Dermis blood vessel endothelial cell (primary cell): ENCODE data around the gene PKNOX1. TPM values are rescaled to one million over a fixed set of nuclear protein-coding genes. Genes with fewer than 3 reads are reported as not detected.
"Not testable (repeated sequence)": the region's sequence is repeated elsewhere in the genome, so short reads cannot be mapped to it uniquely, and the experiment has no call there.

Experiments
- DNase-seq: peaks from one replicate; pipeline ENCODE4 v3.0.0; 2010
- total RNA-seq: library from RNA; depleted of rRNA; stranded (reverse); fragments of >200 nt; gene quantifications from 2 replicates; pipeline ENCODE4 v1.2.3, GENCODE V29; 2014

Gene PKNOX1
- total RNA-seq, 1 donor from 2014 or later, result 7.8 TPM

GRCh38 chr21:42986125-42986783 lies 11.9 kb downstream of the PKNOX1 start:
- no peak for DNase-seq

DNA sequence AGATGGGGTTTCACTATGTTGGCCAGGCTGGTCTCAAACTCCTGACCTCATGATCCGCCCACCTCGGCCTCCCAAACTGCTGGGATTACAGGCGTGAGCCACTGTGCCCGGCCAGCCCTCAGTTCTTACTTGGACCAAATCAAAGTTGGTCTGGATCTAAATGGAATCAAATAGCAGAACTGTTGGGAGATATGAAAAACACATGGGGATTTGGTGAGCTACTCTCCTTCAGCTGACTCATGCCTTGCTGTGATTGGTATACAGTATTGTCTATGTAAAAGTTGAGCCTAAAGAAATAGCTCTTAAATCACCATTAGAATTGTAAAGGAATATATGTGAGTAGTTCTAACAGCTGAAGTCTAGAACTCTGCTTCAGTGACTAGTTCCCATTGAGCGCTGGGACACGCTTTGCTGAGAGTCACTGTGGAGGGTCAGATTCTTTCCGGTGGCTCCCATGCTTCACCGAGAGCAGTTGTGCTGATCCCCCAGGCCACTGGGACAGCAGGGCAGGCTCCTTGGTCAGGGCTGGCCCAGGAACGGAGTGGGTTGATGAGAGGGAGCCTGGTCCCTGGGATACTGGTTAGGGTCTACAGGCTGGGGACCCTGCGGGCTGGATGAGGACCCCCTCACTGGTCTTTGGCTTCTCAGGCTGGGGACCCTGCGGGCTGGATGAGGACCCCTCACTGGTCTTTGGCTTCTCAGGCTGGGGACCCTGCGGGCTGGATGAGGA lies 14.0 kb downstream of the PKNOX1 start:
- DNase-seq, result no peak

DNA sequence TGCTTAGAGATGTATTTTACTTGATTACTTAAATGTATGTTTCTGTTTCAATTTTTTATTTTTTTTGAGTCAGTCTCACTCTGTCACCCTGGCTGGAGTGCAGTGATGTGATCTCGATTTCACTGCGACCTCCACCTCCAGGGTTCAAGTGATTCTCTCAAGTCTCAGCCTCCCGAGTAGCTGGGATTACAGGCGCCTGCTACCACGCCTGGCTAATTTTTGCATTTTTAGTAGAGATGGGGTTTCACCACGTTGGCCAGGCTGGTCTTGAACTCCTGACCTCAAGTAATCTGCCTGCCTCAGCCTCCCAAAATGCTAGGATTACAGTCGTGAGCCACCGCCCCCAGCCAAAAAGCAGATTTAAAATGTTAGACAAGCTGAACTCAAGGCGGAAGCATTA lies 15.0 kb downstream of the PKNOX1 start:
- not testable (repeated sequence) for DNase-seq

DNA sequence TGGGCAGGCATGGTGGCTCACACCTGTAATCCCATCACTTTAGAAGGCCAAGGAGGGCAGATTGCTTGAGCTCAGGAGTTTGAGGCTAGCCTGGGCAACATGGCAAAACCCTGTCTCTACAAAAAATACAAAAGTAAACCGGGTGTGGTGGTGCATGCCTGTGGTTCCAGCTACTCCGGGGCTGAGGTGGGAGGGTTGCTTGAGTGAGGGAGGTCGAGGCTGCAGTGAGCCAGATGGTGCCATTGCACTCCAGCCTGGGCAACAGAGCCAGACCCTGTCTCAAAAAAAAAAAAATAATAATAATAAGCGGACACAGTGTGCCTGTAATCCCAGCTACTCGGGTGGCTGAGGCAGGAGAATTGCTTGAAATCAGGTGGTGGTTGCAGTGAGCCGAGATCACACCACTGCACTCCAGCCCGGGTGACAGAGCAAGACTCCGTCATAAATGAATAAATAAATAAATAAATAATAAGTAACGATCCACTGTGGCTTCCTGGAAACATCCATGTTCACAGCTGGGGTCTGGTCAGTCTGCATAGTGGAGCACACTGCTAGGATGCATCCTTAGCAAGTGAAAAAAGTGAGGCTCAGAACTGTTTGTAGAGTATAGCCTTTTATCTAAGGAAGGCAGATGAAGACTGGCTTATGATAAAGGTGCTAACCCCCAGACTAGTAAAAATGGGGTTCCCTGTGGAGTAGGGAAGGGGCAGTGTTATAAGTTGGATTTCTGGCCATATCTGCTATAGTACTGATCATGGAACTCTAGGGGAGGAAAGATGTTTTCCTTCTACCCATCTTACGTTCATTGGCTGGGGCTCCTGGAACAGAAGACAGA lies 15.7 kb downstream of the PKNOX1 start:
- DNase-seq, result no peak

DNA sequence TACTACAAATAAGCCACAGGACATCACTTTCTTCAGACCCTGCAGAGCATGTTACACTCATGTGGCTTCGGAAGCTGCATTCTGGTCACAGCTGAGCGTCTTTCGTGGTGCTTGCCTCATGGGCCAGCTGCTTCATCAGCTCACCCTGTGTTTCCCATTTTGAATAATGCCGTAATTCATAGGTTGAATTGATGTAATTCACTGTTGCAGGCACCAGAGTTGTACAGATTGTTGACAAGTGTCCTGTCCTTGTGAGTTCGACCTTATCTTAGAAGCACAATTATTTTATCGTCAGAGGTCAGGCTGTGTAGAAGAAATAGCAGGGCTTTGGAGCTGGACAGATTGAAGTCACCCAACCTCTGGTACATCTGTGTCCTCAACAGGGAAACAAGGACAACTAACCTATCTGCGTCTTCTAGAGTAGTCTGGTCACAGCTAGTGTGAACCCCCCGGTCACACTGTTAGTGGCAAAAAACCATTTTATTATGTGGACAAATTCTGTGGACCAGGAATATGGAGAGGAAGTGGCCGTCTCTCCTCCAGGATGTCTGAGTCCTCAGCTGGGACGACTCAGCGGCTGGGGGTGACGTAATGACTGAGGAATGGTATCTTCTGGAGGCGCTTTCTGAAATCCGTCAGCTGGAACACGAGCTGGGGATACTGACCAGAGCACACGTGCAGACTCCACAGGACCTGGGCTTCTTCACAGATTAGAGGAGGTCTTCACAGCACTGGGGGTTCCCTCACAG lies 17.8 kb downstream of the PKNOX1 start:
- peak; percentile 85 for DNase-seq

DNA sequence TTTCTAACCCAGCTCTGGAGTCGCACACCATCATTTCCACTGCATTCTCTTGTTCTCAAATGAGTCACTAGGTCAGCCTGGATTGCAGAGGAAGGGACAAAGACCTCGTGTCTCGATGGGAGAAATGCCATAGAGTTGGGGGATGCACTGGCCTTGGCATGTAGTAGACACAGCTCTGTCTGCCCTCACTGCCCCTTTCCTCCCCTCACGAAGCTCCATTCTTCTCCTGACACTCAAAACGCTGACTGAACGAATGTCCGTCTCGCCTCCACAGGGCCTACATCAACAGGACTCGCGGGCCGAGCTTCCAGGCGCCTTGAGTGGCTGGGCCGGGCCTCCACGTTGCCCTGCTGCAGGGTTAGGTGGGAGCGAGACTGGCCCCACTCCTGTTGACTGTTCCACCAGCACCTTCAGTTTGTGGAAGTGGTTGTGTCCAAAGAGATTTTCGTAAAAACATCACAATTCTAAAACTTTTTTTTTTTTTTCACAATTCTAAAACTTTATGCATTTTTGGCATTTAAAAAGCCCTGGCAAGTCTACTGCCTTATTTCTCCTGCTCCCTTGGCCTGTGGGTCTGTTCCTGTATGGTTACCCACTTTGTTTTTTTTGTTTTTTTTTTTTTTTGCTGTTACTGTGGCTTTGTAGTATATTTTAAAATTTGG lies 18.8 kb downstream of the PKNOX1 start:
- DNase-seq, result peak; percentile 39

GRCh38 chr21:42997053-42997452 lies 22.7 kb downstream of the PKNOX1 start:
- DNase-seq, result no peak

- not testable (repeated sequence) for DNase-seq
These were observed 23.6 kb downstream of the PKNOX1 start for GRCh38 chr21:42997983-42998382.

- DNase-seq, result not testable (repeated sequence)
These were observed 24.8 kb downstream of the PKNOX1 start for GRCh38 chr21:42999152-42999551.

GRCh38 chr21:43000041-43000440 lies 25.7 kb downstream of the PKNOX1 start:
- DNase-seq, result not testable (repeated sequence)

DNA sequence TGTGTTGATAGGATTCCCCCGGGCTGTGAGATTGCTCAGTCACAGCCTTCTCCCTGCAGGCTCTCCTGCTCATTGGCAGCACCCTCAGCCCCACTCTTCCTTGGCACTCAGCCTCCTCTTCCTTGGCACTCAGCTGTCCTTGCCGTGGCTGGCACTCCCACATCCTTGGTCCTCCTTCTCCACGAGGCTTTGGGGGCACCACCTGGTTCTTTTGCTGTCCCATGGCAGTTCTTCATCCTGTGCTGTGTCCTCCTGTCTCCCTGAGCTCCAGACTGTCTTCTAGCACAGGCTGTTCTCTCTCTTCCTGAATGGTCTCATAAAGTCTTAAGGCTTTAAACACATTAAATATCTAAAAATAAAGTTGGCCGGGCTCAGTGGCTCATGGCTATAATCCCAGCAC lies 27.0 kb downstream of the PKNOX1 start:
- no peak for DNase-seq

DNA sequence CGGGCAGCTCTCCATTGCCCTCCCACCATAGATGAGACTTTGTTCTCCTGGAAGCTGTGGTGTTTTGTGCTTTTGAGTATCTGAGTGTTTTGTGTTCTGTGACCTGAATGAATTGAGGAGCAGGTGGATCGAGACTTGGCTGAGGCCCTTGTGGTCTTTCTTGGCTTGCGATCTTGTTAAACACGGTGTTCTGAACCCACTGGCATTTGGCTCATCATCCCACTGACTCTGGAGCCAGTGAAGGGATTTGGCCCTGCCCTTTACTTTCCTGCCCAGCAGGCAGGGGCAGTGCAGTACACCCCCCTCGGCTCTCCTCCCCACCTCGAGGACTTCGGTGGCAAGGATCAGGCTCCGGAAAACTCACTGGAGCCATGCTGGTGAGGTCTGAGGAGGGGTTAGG lies 30.6 kb downstream of the PKNOX1 start:
- no peak for DNase-seq

- no peak for DNase-seq
These were observed 31.3 kb downstream of the PKNOX1 start for GRCh38 chr21:43005635-43006034.

DNA sequence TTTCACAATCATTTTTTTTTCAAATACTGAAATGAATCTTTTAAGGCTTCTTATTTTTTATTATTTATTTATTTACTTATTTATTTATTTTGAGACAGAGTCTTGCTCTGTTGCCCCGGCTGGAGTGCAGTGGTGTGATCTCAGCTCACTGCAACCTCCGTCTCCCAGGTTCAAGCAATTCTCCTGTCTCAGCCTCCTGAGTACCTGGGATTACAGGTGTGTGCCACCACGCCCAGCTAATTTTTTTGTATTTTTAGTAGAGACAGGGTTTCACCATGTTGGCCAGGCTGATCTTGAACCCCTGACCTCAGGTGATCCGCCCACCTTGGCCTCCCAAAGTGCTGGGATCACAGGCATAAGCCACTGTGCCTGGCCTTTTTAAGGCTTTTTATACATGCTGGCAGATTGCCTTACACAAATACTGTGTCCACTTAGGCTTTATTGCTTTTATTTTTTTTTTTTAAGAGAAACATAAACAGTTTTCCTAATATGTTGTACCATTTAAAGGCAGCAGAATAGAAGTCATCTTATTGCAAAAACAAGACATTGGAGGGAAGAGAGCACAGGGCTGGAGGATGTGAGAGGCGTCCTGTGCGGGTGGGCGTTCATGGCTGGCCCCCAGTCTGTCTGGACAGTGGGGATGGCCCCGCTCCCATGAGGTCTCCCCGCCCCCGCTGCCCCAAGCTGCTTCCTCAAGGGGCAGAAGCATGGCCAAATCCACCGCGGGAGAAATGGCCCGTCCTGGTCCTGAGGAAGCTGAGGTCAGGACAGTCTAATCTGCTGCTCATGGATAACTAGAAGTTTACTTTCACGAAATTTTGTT lies 31.9 kb downstream of the PKNOX1 start:
- not testable (repeated sequence) for DNase-seq

DNA sequence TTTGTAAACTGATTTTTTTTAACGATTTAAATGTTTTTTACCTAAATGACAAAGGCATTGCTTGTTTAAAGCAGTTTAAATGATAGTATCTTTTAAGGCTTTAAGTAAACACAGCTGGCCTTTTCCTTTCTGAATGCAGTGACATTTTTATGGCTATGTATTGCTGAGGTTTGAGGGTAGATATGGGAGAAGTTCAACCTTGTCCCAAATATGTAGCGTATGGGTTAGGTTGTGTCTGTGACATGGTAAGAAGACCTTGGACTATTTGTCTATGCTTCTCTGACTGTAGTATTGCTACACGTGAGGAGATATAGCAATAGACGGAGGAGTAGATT lies 32.5 kb downstream of the PKNOX1 start:
- no peak for DNase-seq

- DNase-seq, result no peak
These were observed 38.2 kb downstream of the PKNOX1 start for GRCh38 chr21:43012596-43012995.

DNA sequence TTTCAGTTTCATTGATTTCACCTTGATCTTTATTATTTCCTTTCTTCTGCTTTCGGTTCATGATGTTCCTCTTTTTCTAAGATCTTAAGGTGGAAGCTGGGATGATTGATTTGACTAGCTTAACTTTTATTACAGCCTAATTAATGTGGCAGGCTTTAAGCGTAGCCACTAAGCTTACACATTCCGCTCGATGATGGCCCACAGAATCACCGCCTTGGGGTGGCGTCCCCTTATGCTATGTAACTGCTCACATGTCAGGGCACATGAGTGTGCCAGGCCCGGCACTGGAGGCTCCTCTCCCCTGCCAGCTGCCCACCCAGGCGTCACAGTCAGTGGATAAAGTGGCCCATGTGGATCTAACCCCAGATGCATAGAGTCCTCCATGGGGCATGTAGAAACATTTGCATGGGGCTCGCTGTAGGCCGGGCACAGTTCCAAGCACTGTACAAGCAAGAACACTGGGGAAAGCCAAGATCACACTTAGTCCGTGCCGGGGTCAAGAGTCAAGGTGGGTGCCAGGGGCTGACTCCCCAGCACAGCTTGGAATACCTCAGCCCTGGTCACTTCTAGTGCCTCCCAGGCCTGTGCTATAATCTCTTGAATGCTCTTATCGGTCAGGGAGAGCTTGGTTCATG lies 41.7 kb downstream of the PKNOX1 start:
- no peak for DNase-seq

- no peak for DNase-seq
These were observed 42.4 kb downstream of the PKNOX1 start for GRCh38 chr21:43016728-43017127.

GRCh38 chr21:43018519-43018918 lies 44.2 kb downstream of the PKNOX1 start:
- DNase-seq, result no peak

DNA sequence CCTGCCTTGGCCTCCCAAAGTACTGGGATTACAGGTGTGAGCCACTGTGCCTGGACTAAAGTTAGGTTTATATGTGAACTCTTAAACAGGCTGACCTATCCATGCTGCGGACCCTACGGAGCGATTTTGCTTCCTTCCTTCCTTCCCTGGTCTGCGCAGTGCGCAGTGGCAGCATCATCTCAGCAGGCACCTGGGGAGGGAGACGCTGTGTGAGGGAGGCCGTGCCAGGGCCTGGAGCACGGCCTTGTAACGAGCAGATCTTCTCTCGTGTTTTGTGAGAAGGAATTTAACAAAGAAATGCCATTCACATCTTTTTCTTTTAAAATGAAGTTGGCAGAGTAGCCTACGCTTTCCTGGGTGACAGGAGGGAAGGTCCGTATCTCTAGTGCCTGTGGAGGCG lies 45.8 kb downstream of the PKNOX1 start:
- no peak for DNase-seq

DNA sequence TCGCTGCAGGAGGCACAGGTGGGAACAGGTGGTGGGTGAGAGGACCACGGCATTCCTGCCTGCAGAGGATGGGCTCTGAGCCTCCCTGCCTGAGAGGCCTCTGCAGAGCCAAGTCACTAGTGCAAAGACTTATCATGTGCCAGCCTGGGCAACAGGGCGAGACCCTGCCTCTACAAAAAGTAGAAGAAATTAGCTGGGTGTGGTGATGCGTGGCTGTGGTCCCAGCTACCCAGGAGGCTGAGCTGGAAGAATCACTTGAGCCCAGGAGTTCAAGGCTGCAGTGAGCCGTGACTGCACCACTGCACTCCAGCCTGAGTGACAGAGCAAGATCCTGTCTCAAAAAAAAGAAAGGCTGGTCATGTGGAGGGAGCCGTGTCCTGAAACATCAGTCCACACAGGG lies 46.4 kb downstream of the PKNOX1 start:
- DNase-seq, result no peak
